ENCODE results near the gene CDH10. TPM values are rescaled to one million over a fixed set of nuclear protein-coding genes. Genes with fewer than 3 reads are reported as not detected.
A peak's percentile ranks its signal among the peaks of the same experiment; 100 is the strongest.

Gene CDH10
- polyA plus RNA-seq, 1 donor from 2014 or later: 5.3 TPM

GRCh38 chr5:24474685-24475084 lies 170.1 kb downstream of the CDH10 start:
- no peak overlapping the region for H3K4me3 ChIP-seq (ENCODE audit: low read length)
- TF ChIP-seq RAD21 (conservative IDR thresholded peaks at IDR 0.05): no peak
- TF ChIP-seq MXI1 (conservative IDR thresholded peaks at IDR 0.05; ENCODE audit: poor library complexity, severe bottlenecking): no peak
- no peak for TF ChIP-seq REST (IDR thresholded peaks at IDR 0.05; ENCODE audit: borderline replicate concordance)
- TF ChIP-seq SMC3 (conservative IDR thresholded peaks at IDR 0.05; ENCODE audit: poor library complexity): no peak
- no peak for TF ChIP-seq POLR2AphosphoS5 (IDR thresholded peaks at IDR 0.05)
- no peak for TF ChIP-seq EZH2 (IDR thresholded peaks at IDR 0.05; ENCODE audit: borderline replicate concordance, insufficient read depth, low read length, poor library complexity, severe bottlenecking)
- no peak for TF ChIP-seq EP300 (conservative IDR thresholded peaks at IDR 0.05; ENCODE audit: poor library complexity, severe bottlenecking)
- TF ChIP-seq TAF1 (IDR thresholded peaks at IDR 0.05; ENCODE audit: low read depth): no peak
- TF ChIP-seq CTCF (IDR thresholded peaks at IDR 0.05; ENCODE audit: poor library complexity, severe bottlenecking): no peak

GRCh38 chr5:24472518-24472917 lies 172.3 kb downstream of the CDH10 start:
- Histone ChIP-seq H3K79me2 (replicated peaks; ENCODE audit: insufficient read depth, low read length) (no peaks in the 10 kb centered on the region), H2AFZ (ENCODE audit: low read depth, low read length) (no peak overlapping the region), H3F3A (ENCODE audit: insufficient read depth, low read length, poor library complexity, severe bottlenecking) (no peaks in the 10 kb centered on the region), H3K9ac (ENCODE audit: low read length) (no peak overlapping the region), H3K9me3 (ENCODE audit: low read length) (no peaks in the 10 kb centered on the region), H4K20me1 (ENCODE audit: insufficient read depth) (no peaks in the 10 kb centered on the region), H3K9me2 (ENCODE audit: insufficient read depth, low read length) (no peaks in the 10 kb centered on the region), H3K36me3 (ENCODE audit: insufficient read depth, low read length) (no peaks in the 10 kb centered on the region), H3K4me2 (ENCODE audit: low read length) (no peak overlapping the region), H3K27ac (ENCODE audit: low read length) (peak overlapping the region; percentile 41), H3K27me3 (ENCODE audit: insufficient read depth, low read depth, low read length) (no peaks in the 10 kb centered on the region), H3K4me3 (ENCODE audit: low read length) (no peak overlapping the region)
- TF ChIP-seq SMC3 (conservative IDR thresholded peaks at IDR 0.05; ENCODE audit: poor library complexity) (no peak), POLR2AphosphoS5 (IDR thresholded peaks at IDR 0.05) (peak; percentile 70), REST (IDR thresholded peaks at IDR 0.05; ENCODE audit: borderline replicate concordance) (peak; percentile 78), MXI1 (conservative IDR thresholded peaks at IDR 0.05; ENCODE audit: poor library complexity, severe bottlenecking) (no peak), EP300 (conservative IDR thresholded peaks at IDR 0.05; ENCODE audit: poor library complexity, severe bottlenecking) (peak; percentile 95)

More at GRCh38 chr5:24474685-24475084, 170.1 kb downstream of the CDH10 start:
- Histone ChIP-seq H3K27me3 (ENCODE audit: insufficient read depth, low read depth, low read length) (no peaks in the 10 kb centered on the region), H3K9ac (ENCODE audit: low read length) (no peak overlapping the region), H3K9me2 (ENCODE audit: insufficient read depth, low read length) (no peaks in the 10 kb centered on the region), H4K20me1 (ENCODE audit: insufficient read depth) (no peaks in the 10 kb centered on the region), H3K36me3 (ENCODE audit: insufficient read depth, low read length) (no peaks in the 10 kb centered on the region), H3K9me3 (ENCODE audit: low read length) (no peaks in the 10 kb centered on the region), H3K79me2 (replicated peaks; ENCODE audit: insufficient read depth, low read length) (no peaks in the 10 kb centered on the region), H3F3A (ENCODE audit: insufficient read depth, low read length, poor library complexity, severe bottlenecking) (no peaks in the 10 kb centered on the region), H2AFZ (ENCODE audit: low read depth, low read length) (no peak overlapping the region), H3K27ac (ENCODE audit: low read length) (no peak overlapping the region), H3K4me2 (ENCODE audit: low read length) (no peak overlapping the region)

All from neural cell (in vitro differentiated cells).